ENCODE data around the gene ELAC1. TPM values are rescaled to one million over a fixed set of nuclear protein-coding genes. Genes with fewer than 3 reads are reported as not detected.
"Not testable (repeated sequence)": the region's sequence is repeated elsewhere in the genome, so short reads cannot be mapped to it uniquely, and the experiment has no call there.

ELAC1 gene, protein sequence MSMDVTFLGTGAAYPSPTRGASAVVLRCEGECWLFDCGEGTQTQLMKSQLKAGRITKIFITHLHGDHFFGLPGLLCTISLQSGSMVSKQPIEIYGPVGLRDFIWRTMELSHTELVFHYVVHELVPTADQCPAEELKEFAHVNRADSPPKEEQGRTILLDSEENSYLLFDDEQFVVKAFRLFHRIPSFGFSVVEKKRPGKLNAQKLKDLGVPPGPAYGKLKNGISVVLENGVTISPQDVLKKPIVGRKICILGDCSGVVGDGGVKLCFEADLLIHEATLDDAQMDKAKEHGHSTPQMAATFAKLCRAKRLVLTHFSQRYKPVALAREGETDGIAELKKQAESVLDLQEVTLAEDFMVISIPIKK
- total RNA-seq (2014; rRNA removed; shearing (Covaris generic)), result 1.9 and 4.9 TPM in 2 replicates

DNA sequence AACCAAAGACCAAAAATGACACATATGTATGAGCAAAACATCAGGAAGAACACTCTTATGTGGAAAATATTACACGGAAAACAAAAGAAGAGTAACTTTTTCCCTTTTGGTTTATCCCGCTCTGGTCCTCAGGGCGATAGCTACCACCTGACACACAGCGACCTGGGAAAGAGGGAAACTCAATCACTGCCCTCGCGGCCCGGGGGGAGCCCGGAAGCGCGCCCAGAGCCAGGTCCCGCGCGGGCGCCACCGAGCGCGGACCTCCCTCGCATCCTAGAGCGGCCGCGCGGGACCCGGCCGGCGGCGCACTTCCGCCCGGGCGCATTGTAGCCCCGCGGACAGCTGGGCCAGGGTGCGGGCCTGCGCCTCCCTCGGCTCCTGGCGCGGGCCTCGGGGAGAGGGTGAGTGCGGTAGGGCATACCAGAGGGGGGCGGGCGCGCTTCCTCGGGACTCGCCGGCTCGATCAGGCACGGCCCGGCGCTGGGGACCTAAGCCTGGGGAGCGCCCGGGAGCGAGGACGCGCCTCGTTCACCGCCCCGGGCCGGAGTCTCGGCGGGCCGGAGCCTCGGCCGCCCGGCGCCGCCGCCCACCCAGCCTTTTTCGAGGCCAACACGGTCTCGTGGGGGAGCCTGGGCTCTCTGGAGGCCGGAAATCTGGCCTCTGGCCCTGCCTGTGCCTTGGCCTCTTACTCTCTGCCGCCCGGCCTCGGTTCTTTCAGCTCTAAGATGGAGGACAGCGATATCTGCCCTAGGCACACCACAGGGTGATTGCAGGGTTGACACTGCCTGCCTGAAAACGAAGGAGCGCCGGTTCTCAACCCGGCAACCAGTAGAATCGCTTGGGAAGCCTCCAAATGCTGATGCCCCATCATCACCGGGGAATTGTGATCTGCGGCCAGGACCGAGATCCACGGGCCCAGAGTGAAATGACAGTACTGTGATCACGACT lies at the start of gene ELAC1:
Gene ELAC1 (plus strand): TSS at position 327 of the 948 bp plus-strand sequence. CDS start 6,365 bp downstream, outside the sequence.
- no peaks in the 10 kb centered on the region for H3K27me3 ChIP-seq (ENCODE audit: control insufficient read depth, insufficient read depth, low read length)
- peak within 1 kb of the TSS; percentile 79 for H3K4me3 ChIP-seq (ENCODE audit: insufficient read depth, low read depth, low read length)
- no peaks in the 10 kb centered on the region for H3K36me3 ChIP-seq (replicated peaks; ENCODE audit: control insufficient read depth, insufficient read depth, low read length)
- peak; percentile 91 for DNase-seq

DNA sequence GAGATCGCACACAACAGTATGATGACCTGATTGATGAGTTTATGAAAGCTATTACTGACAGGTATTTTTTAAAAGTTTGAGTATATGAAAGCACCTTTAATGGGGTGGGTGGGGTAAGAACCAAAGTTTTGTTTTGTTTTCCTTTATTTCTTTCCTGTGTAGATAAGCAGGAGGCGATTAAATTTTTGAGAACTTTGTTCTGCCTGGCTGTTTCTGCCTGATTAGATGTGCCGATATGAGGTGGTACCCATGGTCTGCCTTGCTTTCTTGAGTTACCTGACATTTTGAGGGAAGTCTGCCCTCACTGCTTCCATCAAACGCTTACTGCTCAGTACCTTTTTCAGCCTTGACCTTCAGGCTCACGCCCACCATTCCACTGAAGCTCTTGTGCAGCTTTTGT lies 49.7 kb upstream of the ELAC1 start:
- no peak for DNase-seq
- no peaks in the 10 kb centered on the region for H3K27me3 ChIP-seq (ENCODE audit: control insufficient read depth, insufficient read depth, low read length)
- H3K4me3 ChIP-seq (ENCODE audit: insufficient read depth, low read depth, low read length), result no peak overlapping the region
- H3K36me3 ChIP-seq (replicated peaks; ENCODE audit: control insufficient read depth, insufficient read depth, low read length), result peaks cover 3% of the 10 kb centered on the region

DNA sequence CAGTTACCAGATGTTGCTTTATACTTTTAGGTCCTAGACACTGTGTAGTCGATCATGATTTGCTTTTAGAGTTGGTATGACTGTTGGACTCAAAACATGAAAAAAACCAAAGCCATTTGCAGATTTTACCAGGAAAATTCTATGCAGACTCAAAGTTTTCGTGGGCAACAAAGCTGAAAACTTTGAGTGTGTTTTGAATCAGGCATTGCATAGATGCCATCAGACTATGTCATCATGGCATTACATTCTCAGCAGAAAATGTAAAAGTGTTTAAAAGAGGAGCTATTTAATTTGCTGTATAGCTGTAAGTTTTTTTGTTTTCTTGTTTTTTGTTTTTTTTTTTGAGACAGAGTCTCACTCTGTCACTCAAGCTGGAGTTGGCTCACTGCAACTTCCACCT lies 43.5 kb upstream of the ELAC1 start:
- no peak for DNase-seq
- Histone ChIP-seq H3K36me3 (replicated peaks; ENCODE audit: control insufficient read depth, insufficient read depth, low read length) (peaks cover 10% of the 10 kb centered on the region; the same call in 1 of the 2 replicates), H3K27me3 (ENCODE audit: control insufficient read depth, insufficient read depth, low read length) (no peaks in the 10 kb centered on the region), H3K4me3 (ENCODE audit: insufficient read depth, low read depth, low read length) (no peak overlapping the region)

DNA sequence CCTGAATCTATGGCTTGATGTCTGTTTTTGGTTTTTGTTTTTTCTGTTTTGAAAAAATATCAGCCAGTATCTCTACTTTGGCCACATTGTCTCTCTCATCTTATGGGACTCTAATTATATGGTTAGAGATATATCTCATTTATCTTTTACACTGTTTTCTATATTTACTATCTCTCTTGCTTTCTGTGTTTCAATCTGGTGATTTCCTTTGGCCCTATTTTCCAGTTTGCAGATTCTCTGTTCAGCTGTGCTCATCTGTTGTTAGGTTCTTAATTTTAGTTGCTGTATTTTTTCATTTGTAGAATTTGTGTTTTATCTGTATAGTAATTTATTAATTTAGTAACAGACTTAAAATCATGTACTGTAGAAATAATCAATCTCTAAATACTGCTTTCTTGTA lies 41.3 kb upstream of the ELAC1 start:
- peaks cover 8% of the 10 kb centered on the region; the same call in 1 of the 2 replicates for H3K36me3 ChIP-seq (replicated peaks; ENCODE audit: control insufficient read depth, insufficient read depth, low read length)
- no peaks in the 10 kb centered on the region for H3K27me3 ChIP-seq (ENCODE audit: control insufficient read depth, insufficient read depth, low read length)
- DNase-seq, result no peak
- H3K4me3 ChIP-seq (ENCODE audit: insufficient read depth, low read depth, low read length), result no peak overlapping the region

DNA sequence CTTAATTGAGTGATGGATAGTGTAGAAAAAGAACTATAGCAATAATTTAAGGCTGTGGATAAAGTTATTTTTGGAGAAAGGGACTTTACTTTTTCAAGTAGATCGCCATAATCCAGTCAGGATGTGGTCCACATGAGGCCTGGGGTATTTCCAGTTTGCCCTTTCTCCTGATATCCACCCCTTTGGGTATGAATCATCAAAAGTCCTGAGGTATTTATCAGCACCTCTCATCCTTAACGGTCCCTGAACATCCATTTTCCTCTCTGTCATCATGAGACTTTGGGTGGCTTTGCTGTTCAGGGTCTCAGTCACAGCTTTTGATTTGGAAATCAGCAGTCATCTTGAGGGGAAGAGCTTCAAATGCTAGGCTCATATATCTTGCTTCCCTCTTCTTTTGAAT lies 39.3 kb upstream of the ELAC1 start:
- peaks cover 7% of the 10 kb centered on the region; the same call in 1 of the 2 replicates for H3K36me3 ChIP-seq (replicated peaks; ENCODE audit: control insufficient read depth, insufficient read depth, low read length)
- H3K27me3 ChIP-seq (ENCODE audit: control insufficient read depth, insufficient read depth, low read length), result no peaks in the 10 kb centered on the region
- no peak for DNase-seq
- no peak overlapping the region for H3K4me3 ChIP-seq (ENCODE audit: insufficient read depth, low read depth, low read length)

DNA sequence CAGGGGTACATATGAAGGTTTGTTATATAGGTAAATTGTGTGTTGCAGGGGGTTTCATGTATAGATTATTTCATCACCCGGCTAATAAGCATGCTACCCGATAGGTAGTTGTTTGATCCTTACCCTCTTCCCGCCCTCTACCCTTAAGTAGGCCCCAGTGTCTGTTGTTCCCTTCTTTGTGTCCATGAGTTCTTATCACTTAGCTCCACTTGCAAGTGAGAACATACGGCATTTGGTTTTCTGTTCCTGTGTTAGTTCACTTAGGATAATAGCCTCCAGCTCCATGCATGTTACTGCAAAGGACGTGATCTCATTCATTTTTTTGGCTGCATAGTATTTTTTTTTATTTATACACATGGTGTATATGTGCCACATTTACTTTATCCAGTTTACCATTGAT lies 34.2 kb upstream of the ELAC1 start:
- Histone ChIP-seq H3K4me3 (ENCODE audit: insufficient read depth, low read depth, low read length) (no peak overlapping the region), H3K27me3 (ENCODE audit: control insufficient read depth, insufficient read depth, low read length) (no peaks in the 10 kb centered on the region), H3K36me3 (replicated peaks; ENCODE audit: control insufficient read depth, insufficient read depth, low read length) (no peaks in the 10 kb centered on the region; the same call in 1 of the 2 replicates)
- no peak for DNase-seq

DNA sequence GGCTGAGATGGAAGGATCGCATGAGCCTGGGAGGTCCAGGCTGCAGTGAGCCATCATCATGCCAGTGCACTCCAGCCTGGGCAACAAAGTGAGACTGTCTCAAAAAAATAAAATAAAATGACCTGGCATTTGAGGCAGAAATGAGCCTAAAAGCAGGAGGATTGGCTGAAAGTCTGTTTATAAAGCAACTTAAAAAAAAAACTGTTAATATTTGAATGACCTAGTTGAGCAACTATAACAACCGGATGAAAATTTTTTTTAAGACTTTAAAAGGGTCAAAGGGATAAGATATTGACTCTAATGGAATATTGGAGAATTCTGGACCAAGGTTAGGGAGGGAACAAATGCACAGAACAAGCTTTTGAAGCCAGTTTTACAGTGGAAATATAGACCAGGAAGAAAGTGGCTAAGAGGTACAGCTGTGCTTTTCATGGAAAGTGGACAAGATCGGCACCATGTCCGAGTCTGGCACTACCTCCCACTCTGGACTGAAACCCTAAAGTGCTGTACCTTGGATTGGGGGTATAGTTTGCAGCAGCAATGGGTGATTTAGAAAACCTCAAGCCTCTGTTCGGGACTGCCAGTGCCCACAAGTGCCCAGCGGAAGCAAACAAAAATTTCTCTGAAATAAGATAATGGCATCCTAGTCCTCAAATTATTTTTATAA lies 33.2 kb upstream of the ELAC1 start:
- H3K4me3 ChIP-seq (ENCODE audit: insufficient read depth, low read depth, low read length), result no peak overlapping the region
- H3K27me3 ChIP-seq (ENCODE audit: control insufficient read depth, insufficient read depth, low read length), result no peaks in the 10 kb centered on the region
- no peaks in the 10 kb centered on the region; the same call in 1 of the 2 replicates for H3K36me3 ChIP-seq (replicated peaks; ENCODE audit: control insufficient read depth, insufficient read depth, low read length)
- DNase-seq, result no peak

DNA sequence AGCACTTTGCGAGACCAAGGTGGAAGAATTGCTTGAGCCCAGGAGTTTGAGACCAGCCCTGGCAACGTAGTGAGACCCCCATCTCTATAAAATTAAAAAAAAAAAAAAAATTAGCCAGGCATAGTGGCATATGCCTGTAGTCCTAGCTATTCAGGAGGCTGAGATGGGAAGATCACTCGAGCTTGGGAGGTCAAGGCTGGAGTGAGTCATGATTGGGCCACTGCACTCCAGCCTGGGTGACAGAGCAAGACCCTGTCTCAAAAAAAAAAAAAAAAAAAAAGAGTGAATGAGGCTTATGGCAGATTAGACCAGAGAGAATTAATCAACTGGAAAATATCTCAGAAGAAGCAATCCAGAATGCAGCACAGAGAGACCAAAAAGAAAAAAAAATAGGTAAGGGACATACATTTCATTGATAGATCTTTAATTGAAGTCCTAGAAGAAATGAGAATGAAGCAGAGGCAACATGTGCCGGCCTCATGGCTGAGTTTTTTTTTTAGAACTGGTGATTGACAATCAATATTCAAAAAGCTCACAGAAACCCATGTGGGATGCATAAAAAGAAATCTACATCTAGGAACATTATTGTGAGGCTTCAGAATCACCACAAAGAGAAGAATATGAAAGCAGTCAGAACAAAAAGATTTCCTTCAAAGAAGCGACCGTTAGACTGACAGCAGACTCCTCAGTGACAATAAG lies 32.2 kb upstream of the ELAC1 start:
- Histone ChIP-seq H3K4me3 (ENCODE audit: insufficient read depth, low read depth, low read length) (no peak overlapping the region), H3K27me3 (ENCODE audit: control insufficient read depth, insufficient read depth, low read length) (no peaks in the 10 kb centered on the region), H3K36me3 (replicated peaks; ENCODE audit: control insufficient read depth, insufficient read depth, low read length) (peaks cover 4% of the 10 kb centered on the region)
- DNase-seq, result no peak

DNA sequence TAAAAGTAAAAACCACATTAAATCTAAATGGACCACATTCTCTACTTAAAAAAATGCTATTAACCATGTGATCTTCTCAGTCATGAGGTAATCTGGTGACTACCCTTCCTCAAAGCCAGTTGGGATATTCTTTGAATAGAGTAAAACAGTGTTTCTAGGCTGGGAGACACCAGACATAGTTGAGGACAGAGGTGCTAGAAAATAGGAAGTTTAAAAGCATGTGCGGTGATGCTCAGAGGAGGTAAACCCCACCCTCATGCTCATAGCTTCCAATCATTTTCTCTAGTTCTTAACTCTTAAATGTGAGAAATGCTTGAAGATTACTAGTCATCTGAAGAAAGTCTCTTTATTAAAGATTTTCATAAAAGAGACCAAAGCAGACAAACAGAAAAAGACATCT lies 30.7 kb upstream of the ELAC1 start:
- Histone ChIP-seq H3K4me3 (ENCODE audit: insufficient read depth, low read depth, low read length) (no peak overlapping the region), H3K27me3 (ENCODE audit: control insufficient read depth, insufficient read depth, low read length) (no peaks in the 10 kb centered on the region), H3K36me3 (replicated peaks; ENCODE audit: control insufficient read depth, insufficient read depth, low read length) (peaks cover 4% of the 10 kb centered on the region)
- DNase-seq, result no peak

DNA sequence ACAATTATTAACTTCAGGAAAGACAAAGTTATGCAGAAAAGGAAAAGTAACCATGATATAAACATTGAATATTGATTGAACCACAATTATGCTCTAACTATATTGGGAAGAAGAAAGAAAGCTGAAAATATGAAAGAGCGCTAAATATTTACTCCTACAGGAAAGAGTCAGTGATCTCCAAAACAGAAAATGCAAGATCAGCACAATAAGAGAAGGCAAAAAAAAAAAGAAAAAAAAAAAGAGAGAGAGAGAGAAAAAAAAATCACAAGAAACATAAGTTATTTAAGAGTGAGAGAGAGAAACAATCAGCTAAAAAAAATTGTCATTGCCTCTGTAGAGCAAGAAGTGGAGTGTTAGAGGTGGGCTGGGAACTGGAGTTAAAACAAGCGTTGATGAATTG lies 28.9 kb upstream of the ELAC1 start:
- Histone ChIP-seq H3K27me3 (ENCODE audit: control insufficient read depth, insufficient read depth, low read length) (no peaks in the 10 kb centered on the region), H3K36me3 (replicated peaks; ENCODE audit: control insufficient read depth, insufficient read depth, low read length) (peaks cover 4% of the 10 kb centered on the region), H3K4me3 (ENCODE audit: insufficient read depth, low read depth, low read length) (no peak overlapping the region)
- DNase-seq, result no peak

DNA sequence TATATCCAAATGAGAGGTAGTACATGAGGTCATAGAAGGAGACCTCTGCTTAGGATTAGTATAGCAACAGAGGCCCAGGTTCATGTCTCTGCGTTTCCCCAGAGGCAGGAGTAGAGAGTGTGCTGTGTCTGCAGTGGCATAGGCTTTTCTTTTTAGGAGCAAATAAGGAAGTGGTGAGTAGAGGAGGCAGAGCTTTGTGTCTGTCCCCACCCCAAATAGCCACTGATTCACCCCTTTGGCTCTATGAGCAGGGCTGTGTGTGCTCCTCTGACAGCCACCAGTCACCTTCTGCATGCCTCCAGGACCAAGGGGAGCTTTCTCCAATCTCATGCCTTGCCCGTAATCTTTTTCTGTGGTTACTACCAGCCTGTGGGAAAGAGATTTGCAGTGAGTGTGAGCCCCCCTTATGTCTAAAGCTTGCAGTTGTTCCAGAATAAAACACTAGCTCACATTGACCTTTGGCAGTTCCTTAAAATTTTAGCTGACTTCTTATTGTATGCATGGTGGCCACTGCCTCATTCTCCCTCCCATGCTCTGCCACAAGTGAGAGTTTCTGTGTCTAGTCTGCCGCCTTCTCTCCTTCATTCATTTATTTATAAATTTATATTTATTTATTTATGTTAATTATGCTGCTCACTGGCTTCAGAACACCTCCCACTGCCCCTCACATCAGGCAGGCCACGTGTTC lies 23.5 kb upstream of the ELAC1 start:
- Histone ChIP-seq H3K4me3 (ENCODE audit: insufficient read depth, low read depth, low read length) (no peak overlapping the region), H3K36me3 (replicated peaks; ENCODE audit: control insufficient read depth, insufficient read depth, low read length) (peaks cover 4% of the 10 kb centered on the region), H3K27me3 (ENCODE audit: control insufficient read depth, insufficient read depth, low read length) (no peaks in the 10 kb centered on the region)
- DNase-seq, result no peak

DNA sequence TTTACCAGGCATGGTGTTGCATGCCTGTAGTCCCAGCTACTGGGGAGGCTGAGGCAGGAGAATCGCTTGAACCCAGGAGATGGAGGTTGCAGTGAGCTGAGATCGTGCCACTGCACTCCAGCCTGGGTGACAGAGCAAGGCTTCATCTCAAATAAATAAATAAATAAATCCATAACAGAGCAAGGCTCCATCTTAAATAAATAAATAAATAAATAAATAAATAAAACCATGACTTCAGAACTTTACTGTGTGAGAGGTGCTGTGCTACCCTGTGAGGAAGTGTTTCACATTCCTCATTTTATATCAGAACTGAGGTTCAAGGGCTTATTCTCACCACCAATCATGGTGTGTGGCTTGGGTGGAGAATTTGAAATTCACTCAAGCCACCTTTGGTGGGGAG lies 21.9 kb upstream of the ELAC1 start:
- H3K4me3 ChIP-seq (ENCODE audit: insufficient read depth, low read depth, low read length); DNase-seq; H3K36me3 ChIP-seq (replicated peaks; ENCODE audit: control insufficient read depth, insufficient read depth, low read length); H3K27me3 ChIP-seq (ENCODE audit: control insufficient read depth, insufficient read depth, low read length): not testable (repeated sequence)

DNA sequence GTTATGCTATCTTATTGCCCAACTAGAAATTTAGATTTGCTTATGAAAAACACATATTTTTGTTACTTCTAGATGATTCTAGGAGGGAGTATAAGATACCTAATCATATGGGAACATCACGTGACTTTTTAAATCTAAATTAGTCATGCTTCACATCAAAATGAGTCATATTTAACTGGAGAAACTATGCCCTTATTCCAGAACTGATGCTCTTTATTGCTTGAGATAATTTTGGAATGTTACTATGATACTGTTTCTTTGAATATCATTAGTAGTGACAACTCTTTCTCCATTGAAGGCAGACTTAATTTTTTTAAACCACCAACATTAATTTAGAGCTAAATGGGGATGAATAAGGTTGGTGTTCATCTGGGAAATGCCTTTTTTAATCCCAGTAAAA lies 19.9 kb upstream of the ELAC1 start:
- no peak overlapping the region for H3K4me3 ChIP-seq (ENCODE audit: insufficient read depth, low read depth, low read length)
- DNase-seq, result no peak
- no peaks in the 10 kb centered on the region for H3K36me3 ChIP-seq (replicated peaks; ENCODE audit: control insufficient read depth, insufficient read depth, low read length)
- no peaks in the 10 kb centered on the region for H3K27me3 ChIP-seq (ENCODE audit: control insufficient read depth, insufficient read depth, low read length)

Measured in H7 (cell line).